T-helper 2 cell treated with Interferon-gamma antibody and Interleukin-4, amounts not matched to agents 100 ng/mL and 5 ng/mL, for 36 hours (primary cell): ENCODE measurements around the gene EBF4. TPM values are rescaled to one million over a fixed set of nuclear protein-coding genes. Genes with fewer than 3 reads are reported as not detected.
"Not testable (repeated sequence)": the region's sequence is repeated elsewhere in the genome, so short reads cannot be mapped to it uniquely, and the experiment has no call there.

Experiments used
- intact Hi-C: fragments of 100-400 bp; cut with micrococcal nuclease; formaldehyde crosslinking; loops from one replicate; pipeline ENCODE4 v1.15.1; 2023
- total RNA-seq: library from RNA; stranded (reverse); gene quantifications from 2 replicates; pipeline ENCODE4 v1.2.3, GENCODE V29; 2022

The EBF4 gene
- total RNA-seq, 1 donor from 2014 or later = 3.3 TPM

GRCh38 chr20:2753461-2754040, 61.0 kb downstream of the EBF4 start:
- intact Hi-C loops = loop anchor here (2.0 kb wide), 1 partner anchor 65 kb away; no protein-coding TSS in a partner anchor

DNA sequence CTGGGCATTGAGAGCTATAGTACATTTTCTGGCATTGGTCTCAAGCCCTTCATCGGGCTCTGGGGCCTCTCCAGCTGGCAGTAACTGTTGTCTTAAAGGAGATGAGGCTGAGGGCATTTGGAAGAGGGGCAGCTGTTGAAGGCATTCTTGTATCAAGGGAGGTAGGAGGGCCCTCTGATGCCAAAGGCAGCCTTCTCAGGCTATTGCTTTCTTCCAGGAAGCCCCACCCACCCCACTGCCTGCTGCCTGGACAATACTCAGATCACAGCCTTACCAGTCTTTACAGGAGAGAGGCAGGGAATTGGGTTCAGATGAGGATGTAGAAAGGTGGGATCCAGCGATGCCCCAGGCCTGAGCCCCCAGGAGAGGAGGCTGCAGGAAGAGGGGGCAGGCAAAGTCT, 61.8 kb downstream of the EBF4 start:
- intact Hi-C loops = no loop called here

DNA sequence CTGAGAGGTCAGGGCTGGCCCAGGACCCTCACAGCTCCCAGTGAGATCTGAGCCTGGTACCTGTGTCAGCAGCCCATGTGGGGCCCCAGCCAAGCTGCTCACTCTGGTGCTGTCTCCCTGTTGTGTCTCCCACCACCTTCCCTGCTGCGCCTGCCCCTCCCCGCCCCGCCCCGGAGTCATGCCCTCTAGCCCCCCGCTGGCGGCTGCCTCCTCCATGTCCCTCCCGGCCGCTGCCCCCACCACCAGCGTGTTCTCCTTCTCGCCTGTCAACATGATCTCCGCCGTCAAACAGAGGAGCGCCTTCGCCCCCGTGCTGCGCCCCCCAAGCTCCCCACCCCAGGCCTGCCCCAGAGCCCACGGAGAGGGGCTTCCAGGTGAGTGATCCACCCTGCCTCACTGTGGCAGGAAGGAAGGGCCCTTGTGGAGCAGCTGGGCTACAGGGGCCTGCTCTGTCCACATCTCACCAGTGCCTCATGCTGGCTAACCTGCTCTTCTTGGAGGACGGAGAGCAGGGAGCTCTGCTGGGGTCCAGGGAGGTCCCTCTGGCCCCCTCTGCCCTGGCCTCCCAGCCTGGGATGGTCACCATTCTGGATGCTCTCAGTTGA, 63.0 kb downstream of the EBF4 start:
- intact Hi-C loops = no loop called here

- intact Hi-C loops = no loop called here
Measured at GRCh38 chr20:2756056-2756611, 63.6 kb downstream of the EBF4 start.

GRCh38 chr20:2757001-2757400, 64.4 kb downstream of the EBF4 start:
- intact Hi-C loops = no loop called here

GRCh38 chr20:2757969-2758368, 65.4 kb downstream of the EBF4 start:
- intact Hi-C loops = no loop called here

- intact Hi-C loops = no loop called here
Measured at GRCh38 chr20:2759143-2759542, 66.6 kb downstream of the EBF4 start.

GRCh38 chr20:2759603-2760296, 67.2 kb downstream of the EBF4 start:
- intact Hi-C loops = no loop called here

DNA sequence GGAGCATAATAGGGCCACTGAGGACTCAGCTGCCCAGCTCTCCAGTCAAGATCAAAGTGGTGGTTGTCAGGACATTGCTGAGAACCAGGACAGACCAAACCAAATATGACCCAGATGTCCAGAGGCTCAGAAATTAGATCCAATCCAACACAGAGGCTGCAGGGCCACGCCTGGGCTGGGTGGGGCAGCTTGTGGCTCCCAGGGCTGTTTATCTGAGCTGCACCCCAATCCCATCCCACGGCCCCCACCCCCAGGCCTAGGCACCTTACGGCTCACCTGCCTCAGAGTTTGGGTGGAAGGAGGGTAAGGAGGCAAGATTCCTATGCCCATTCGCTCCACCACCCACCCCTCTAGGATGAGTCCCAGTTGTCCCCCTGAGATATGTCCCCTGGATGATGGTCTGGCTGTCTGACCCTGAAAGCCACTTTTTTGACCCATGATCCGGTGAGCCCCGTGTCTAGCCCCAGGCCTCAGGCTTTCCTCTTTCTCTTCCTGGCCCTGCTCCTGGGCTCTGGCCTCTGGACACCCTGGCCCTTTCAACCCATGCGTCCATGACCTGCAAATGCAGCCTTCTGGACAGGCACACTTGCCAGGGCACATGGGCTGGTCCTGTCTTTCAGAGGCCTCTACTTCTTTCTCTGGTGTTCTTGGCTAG, 67.8 kb downstream of the EBF4 start:
- intact Hi-C loops = no loop called here

GRCh38 chr20:2760952-2761305, 68.3 kb downstream of the EBF4 start:
- intact Hi-C loops = no loop called here

DNA sequence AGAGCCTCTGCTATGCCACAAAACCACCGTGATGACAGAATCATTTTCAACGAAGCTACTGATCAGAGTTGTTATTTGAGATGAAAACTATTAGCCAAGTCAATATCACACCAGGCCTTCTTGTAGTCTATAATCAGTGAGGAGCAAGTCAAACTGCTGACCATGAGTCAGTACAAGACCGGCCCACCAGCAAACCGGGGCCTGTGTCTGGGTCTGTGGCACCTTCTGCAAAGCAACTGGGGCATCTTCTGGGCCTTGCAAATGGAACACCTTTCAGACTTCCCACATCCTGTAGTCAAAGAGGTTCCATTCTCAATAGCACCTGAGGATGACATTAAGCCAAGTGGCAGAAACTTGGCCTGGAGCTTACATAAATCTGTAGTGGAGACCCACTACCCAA, 69.3 kb downstream of the EBF4 start:
- intact Hi-C loops = no loop called here

GRCh38 chr20:2762578-2763131, 70.1 kb downstream of the EBF4 start:
- intact Hi-C loops = no loop called here

GRCh38 chr20:2763186-2763585, 70.6 kb downstream of the EBF4 start:
- intact Hi-C loops = no loop called here

- intact Hi-C loops = no loop called here
Measured at GRCh38 chr20:2767768-2768631, 75.4 kb downstream of the EBF4 start.

- intact Hi-C loops = no loop called here
Measured at GRCh38 chr20:2768632-2769015, 76.0 kb downstream of the EBF4 start.

DNA sequence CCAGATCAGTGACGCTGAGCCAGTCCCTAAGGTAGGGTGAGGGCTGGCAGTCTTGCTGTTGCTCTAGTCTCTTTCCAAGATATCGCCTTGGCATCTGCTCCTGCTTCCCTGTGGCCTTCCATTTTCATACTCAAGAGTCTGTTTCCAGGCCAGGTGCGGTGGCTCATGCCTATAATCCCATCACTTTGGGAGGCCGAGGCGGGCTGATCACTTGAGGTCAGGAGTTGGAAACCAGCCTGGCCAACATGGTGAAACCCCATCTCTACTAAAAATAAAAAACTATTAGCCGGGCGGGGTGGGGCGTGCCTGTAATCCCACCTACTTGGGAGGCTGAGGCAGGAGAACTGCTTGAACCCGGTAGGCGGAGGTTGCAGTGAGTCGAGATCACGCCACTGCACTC, 77.5 kb downstream of the EBF4 start:
- intact Hi-C loops = not testable (repeated sequence)

DNA sequence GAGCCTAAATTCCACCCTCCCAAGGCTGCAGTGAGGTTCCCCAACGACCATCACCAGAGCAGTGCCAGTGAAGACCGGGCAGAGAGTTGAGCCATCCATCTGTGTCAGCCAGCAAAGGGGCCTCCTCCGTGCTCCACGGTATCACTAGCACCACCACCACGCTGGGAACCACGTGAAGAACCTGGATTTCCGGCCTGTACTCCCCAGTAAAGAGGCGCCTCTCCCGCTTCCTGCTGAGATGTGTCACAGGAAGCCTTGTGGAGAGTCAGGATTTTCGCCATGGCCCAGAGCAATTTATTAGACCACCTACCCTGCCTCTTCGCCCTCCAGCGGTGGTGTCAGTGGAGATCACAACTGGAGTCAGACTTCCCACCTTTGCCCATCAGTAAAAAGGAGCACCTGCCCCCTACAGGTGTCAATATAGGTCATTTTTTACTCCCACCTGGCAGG, 79.1 kb downstream of the EBF4 start:
- intact Hi-C loops = no loop called here

- intact Hi-C loops = no loop called here
Measured at GRCh38 chr20:2773812-2774211, 81.2 kb downstream of the EBF4 start.

GRCh38 chr20:2775139-2775538, 82.6 kb downstream of the EBF4 start:
- intact Hi-C loops = no loop called here

- intact Hi-C loops = no loop called here
Measured at GRCh38 chr20:2778602-2779321, 86.2 kb downstream of the EBF4 start.
